Measurements from ENCODE around the gene SPATS2L.

The SPATS2L gene

GRCh38 chr2:200382874-200383273 is 76.4 kb downstream of the SPATS2L start:
- Histone ChIP-seq H3K36me3 (ENCODE audit: control insufficient read depth in 2 of 2, insufficient read depth in 2 of 2, low read length in 2 of 2) (no peaks in the 10 kb centered on the region), H3K4me1 (ENCODE audit: control insufficient read depth in 2 of 2, insufficient read depth in 2 of 2, low read length in 2 of 2) (peaks cover 7 to 23% of the 10 kb centered on the region in 2 donors), H3K9me3 (ENCODE audit: control insufficient read depth in 2 of 2, low read length in 2 of 2) (no peaks in the 10 kb centered on the region), H3K27ac (ENCODE audit: low read depth in 2 of 2, low read length in 2 of 2) (no peak overlapping the region), H3K27me3 (ENCODE audit: control insufficient read depth in 2 of 2, insufficient read depth in 2 of 2, low read length in 2 of 2) (no peaks in the 10 kb centered on the region), H3K9ac (ENCODE audit: low read depth in 1 of 2, low read length in 2 of 2) (no peak overlapping the region), H3K4me3 (ENCODE audit: low read length in 2 of 2) (no peak overlapping the region)

- Histone ChIP-seq H3K9ac (ENCODE audit: low read depth in 1 of 2, low read length in 2 of 2) (no peak overlapping the region), H3K36me3 (ENCODE audit: control insufficient read depth in 2 of 2, insufficient read depth in 2 of 2, low read length in 2 of 2) (no peaks in the 10 kb centered on the region), H3K4me1 (ENCODE audit: control insufficient read depth in 2 of 2, insufficient read depth in 2 of 2, low read length in 2 of 2) (peaks cover 2 to 16% of the 10 kb centered on the region in 2 donors), H3K9me3 (ENCODE audit: control insufficient read depth in 2 of 2, low read length in 2 of 2) (no peaks in the 10 kb centered on the region), H3K4me3 (ENCODE audit: low read length in 2 of 2) (peak overlapping the region in 1 of 2 donors; percentile 43), H3K27me3 (ENCODE audit: control insufficient read depth in 2 of 2, insufficient read depth in 2 of 2, low read length in 2 of 2) (no peaks in the 10 kb centered on the region), H3K27ac (ENCODE audit: low read depth in 2 of 2, low read length in 2 of 2) (peak overlapping the region in 1 of 2 donors; percentile 5)
Observed at GRCh38 chr2:200383380-200384110, 77.1 kb downstream of the SPATS2L start.

GRCh38 chr2:200385063-200385635 is 78.7 kb downstream of the SPATS2L start:
- H3K27me3 ChIP-seq (ENCODE audit: control insufficient read depth in 2 of 2, insufficient read depth in 2 of 2, low read length in 2 of 2), result no peaks in the 10 kb centered on the region
- H3K4me1 ChIP-seq (ENCODE audit: control insufficient read depth in 2 of 2, insufficient read depth in 2 of 2, low read length in 2 of 2), result peaks cover 2 to 6% of the 10 kb centered on the region in 2 donors
- H3K9ac ChIP-seq (ENCODE audit: low read depth in 1 of 2, low read length in 2 of 2), result no peak overlapping the region
- H3K27ac ChIP-seq (ENCODE audit: low read depth in 2 of 2, low read length in 2 of 2), result no peak overlapping the region
- no peaks in the 10 kb centered on the region for H3K9me3 ChIP-seq (ENCODE audit: control insufficient read depth in 2 of 2, low read length in 2 of 2)
- H3K4me3 ChIP-seq (ENCODE audit: low read length in 2 of 2), result no peak overlapping the region
- peaks cover 11 to 12% of the 10 kb centered on the region in 2 donors for H3K36me3 ChIP-seq (ENCODE audit: control insufficient read depth in 2 of 2, insufficient read depth in 2 of 2, low read length in 2 of 2)

- Histone ChIP-seq H3K36me3 (ENCODE audit: control insufficient read depth in 2 of 2, insufficient read depth in 2 of 2, low read length in 2 of 2) (peaks cover 16 to 17% of the 10 kb centered on the region in 2 donors), H3K9me3 (ENCODE audit: control insufficient read depth in 2 of 2, low read length in 2 of 2) (no peaks in the 10 kb centered on the region), H3K4me3 (ENCODE audit: low read length in 2 of 2) (no peak overlapping the region), H3K27ac (ENCODE audit: low read depth in 2 of 2, low read length in 2 of 2) (no peak overlapping the region), H3K9ac (ENCODE audit: low read depth in 1 of 2, low read length in 2 of 2) (no peak overlapping the region), H3K4me1 (ENCODE audit: control insufficient read depth in 2 of 2, insufficient read depth in 2 of 2, low read length in 2 of 2) (peaks cover 0 to 2% of the 10 kb centered on the region in 2 donors), H3K27me3 (ENCODE audit: control insufficient read depth in 2 of 2, insufficient read depth in 2 of 2, low read length in 2 of 2) (no peaks in the 10 kb centered on the region)
Observed at GRCh38 chr2:200393191-200393590, 86.7 kb downstream of the SPATS2L start.

GRCh38 chr2:200394045-200394444 is 87.6 kb downstream of the SPATS2L start:
- Histone ChIP-seq H3K27ac (ENCODE audit: low read depth in 2 of 2, low read length in 2 of 2) (no peak overlapping the region), H3K4me1 (ENCODE audit: control insufficient read depth in 2 of 2, insufficient read depth in 2 of 2, low read length in 2 of 2) (peaks cover 0 to 2% of the 10 kb centered on the region in 2 donors), H3K27me3 (ENCODE audit: control insufficient read depth in 2 of 2, insufficient read depth in 2 of 2, low read length in 2 of 2) (no peaks in the 10 kb centered on the region), H3K36me3 (ENCODE audit: control insufficient read depth in 2 of 2, insufficient read depth in 2 of 2, low read length in 2 of 2) (peaks cover 15 to 17% of the 10 kb centered on the region in 2 donors), H3K9me3 (ENCODE audit: control insufficient read depth in 2 of 2, low read length in 2 of 2) (no peaks in the 10 kb centered on the region), H3K4me3 (ENCODE audit: low read length in 2 of 2) (no peak overlapping the region), H3K9ac (ENCODE audit: low read depth in 1 of 2, low read length in 2 of 2) (no peak overlapping the region)

- Histone ChIP-seq H3K9me3 (ENCODE audit: control insufficient read depth in 2 of 2, low read length in 2 of 2) (no peaks in the 10 kb centered on the region), H3K9ac (ENCODE audit: low read depth in 1 of 2, low read length in 2 of 2) (no peak overlapping the region), H3K4me1 (ENCODE audit: control insufficient read depth in 2 of 2, insufficient read depth in 2 of 2, low read length in 2 of 2) (peaks cover 0 to 2% of the 10 kb centered on the region in 2 donors), H3K27ac (ENCODE audit: low read depth in 2 of 2, low read length in 2 of 2) (no peak overlapping the region), H3K27me3 (ENCODE audit: control insufficient read depth in 2 of 2, insufficient read depth in 2 of 2, low read length in 2 of 2) (no peaks in the 10 kb centered on the region), H3K36me3 (ENCODE audit: control insufficient read depth in 2 of 2, insufficient read depth in 2 of 2, low read length in 2 of 2) (no peaks in the 10 kb centered on the region), H3K4me3 (ENCODE audit: low read length in 2 of 2) (no peak overlapping the region)
Observed at GRCh38 chr2:200396781-200397242, 90.3 kb downstream of the SPATS2L start.

GRCh38 chr2:200397785-200398184 is 91.3 kb downstream of the SPATS2L start:
- no peaks in the 10 kb centered on the region for H3K36me3 ChIP-seq (ENCODE audit: control insufficient read depth in 2 of 2, insufficient read depth in 2 of 2, low read length in 2 of 2)
- no peak overlapping the region for H3K9ac ChIP-seq (ENCODE audit: low read depth in 1 of 2, low read length in 2 of 2)
- no peaks in the 10 kb centered on the region for H3K9me3 ChIP-seq (ENCODE audit: control insufficient read depth in 2 of 2, low read length in 2 of 2)
- peaks cover 0 to 2% of the 10 kb centered on the region in 2 donors for H3K4me1 ChIP-seq (ENCODE audit: control insufficient read depth in 2 of 2, insufficient read depth in 2 of 2, low read length in 2 of 2)
- no peak overlapping the region for H3K27ac ChIP-seq (ENCODE audit: low read depth in 2 of 2, low read length in 2 of 2)
- H3K27me3 ChIP-seq (ENCODE audit: control insufficient read depth in 2 of 2, insufficient read depth in 2 of 2, low read length in 2 of 2), result no peaks in the 10 kb centered on the region
- no peak overlapping the region for H3K4me3 ChIP-seq (ENCODE audit: low read length in 2 of 2)

- Histone ChIP-seq H3K9ac (ENCODE audit: low read depth in 1 of 2, low read length in 2 of 2) (no peak overlapping the region), H3K27me3 (ENCODE audit: control insufficient read depth in 2 of 2, insufficient read depth in 2 of 2, low read length in 2 of 2) (no peaks in the 10 kb centered on the region), H3K27ac (ENCODE audit: low read depth in 2 of 2, low read length in 2 of 2) (no peak overlapping the region), H3K4me3 (ENCODE audit: low read length in 2 of 2) (no peak overlapping the region), H3K4me1 (ENCODE audit: control insufficient read depth in 2 of 2, insufficient read depth in 2 of 2, low read length in 2 of 2) (peaks cover 0 to 2% of the 10 kb centered on the region in 2 donors), H3K36me3 (ENCODE audit: control insufficient read depth in 2 of 2, insufficient read depth in 2 of 2, low read length in 2 of 2) (no peaks in the 10 kb centered on the region), H3K9me3 (ENCODE audit: control insufficient read depth in 2 of 2, low read length in 2 of 2) (no peaks in the 10 kb centered on the region)
Observed at GRCh38 chr2:200399046-200399445, 92.6 kb downstream of the SPATS2L start.

- Histone ChIP-seq H3K4me3 (ENCODE audit: low read length in 2 of 2) (no peak overlapping the region), H3K36me3 (ENCODE audit: control insufficient read depth in 2 of 2, insufficient read depth in 2 of 2, low read length in 2 of 2) (no peaks in the 10 kb centered on the region), H3K27me3 (ENCODE audit: control insufficient read depth in 2 of 2, insufficient read depth in 2 of 2, low read length in 2 of 2) (no peaks in the 10 kb centered on the region), H3K27ac (ENCODE audit: low read depth in 2 of 2, low read length in 2 of 2) (no peak overlapping the region), H3K9me3 (ENCODE audit: control insufficient read depth in 2 of 2, low read length in 2 of 2) (no peaks in the 10 kb centered on the region), H3K9ac (ENCODE audit: low read depth in 1 of 2, low read length in 2 of 2) (no peak overlapping the region), H3K4me1 (ENCODE audit: control insufficient read depth in 2 of 2, insufficient read depth in 2 of 2, low read length in 2 of 2) (peaks cover 0 to 3% of the 10 kb centered on the region in 2 donors)
Observed at GRCh38 chr2:200399636-200400035, 93.1 kb downstream of the SPATS2L start.

GRCh38 chr2:200403814-200404213 is 97.3 kb downstream of the SPATS2L start:
- H3K27me3 ChIP-seq (ENCODE audit: control insufficient read depth in 2 of 2, insufficient read depth in 2 of 2, low read length in 2 of 2), result no peaks in the 10 kb centered on the region

More at GRCh38 chr2:200403814-200404213, 97.3 kb downstream of the SPATS2L start:
- Histone ChIP-seq H3K4me3 (ENCODE audit: low read length in 2 of 2) (no peak overlapping the region), H3K9me3 (ENCODE audit: control insufficient read depth in 2 of 2, low read length in 2 of 2) (no peaks in the 10 kb centered on the region), H3K36me3 (ENCODE audit: control insufficient read depth in 2 of 2, insufficient read depth in 2 of 2, low read length in 2 of 2) (no peaks in the 10 kb centered on the region), H3K27ac (ENCODE audit: low read depth in 2 of 2, low read length in 2 of 2) (no peak overlapping the region), H3K9ac (ENCODE audit: low read depth in 1 of 2, low read length in 2 of 2) (no peak overlapping the region), H3K4me1 (ENCODE audit: control insufficient read depth in 2 of 2, insufficient read depth in 2 of 2, low read length in 2 of 2) (peaks cover 22 to 37% of the 10 kb centered on the region in 2 donors)
